ENCODE measurements around the gene PROSER1. TPM values are rescaled to one million over a fixed set of nuclear protein-coding genes. Genes with fewer than 3 reads are reported as not detected.

The PROSER1 gene
- total RNA-seq, 1 experiment from 2014 or later, result 39.5 TPM

DNA sequence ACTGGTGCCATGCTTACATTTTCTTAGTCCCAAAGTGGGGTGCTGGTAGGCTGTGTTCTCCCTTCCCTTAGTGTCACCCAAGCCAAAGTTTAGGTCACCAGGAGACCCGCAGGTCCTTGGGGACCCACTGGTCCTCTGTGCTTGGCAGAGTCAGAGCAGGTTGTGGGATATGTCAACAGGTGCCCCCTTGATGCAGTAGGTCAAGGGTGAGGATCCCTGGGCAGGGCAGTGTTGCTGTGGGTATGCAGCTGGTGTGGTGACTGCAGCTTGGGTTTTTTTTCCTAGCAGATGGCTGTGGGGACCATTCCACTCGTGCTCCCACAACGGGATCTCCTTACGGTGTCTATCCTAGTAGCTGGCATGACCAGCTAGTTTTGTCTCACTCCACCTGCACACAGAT lies 24.1 kb upstream of the PROSER1 start:
- Mint-ChIP-seq H3K27ac (ENCODE audit: unreplicated experiment) (no peak overlapping the region), H3K9me3 (ENCODE audit: low read depth, unreplicated experiment) (no peaks in the 10 kb centered on the region), H3K4me1 (ENCODE audit: low read depth, unreplicated experiment) (no peaks in the 10 kb centered on the region), H3K36me3 (ENCODE audit: insufficient read depth, unreplicated experiment) (no peaks in the 10 kb centered on the region), H3K4me3 (ENCODE audit: low read depth, unreplicated experiment) (no peak overlapping the region), H3K27me3 (ENCODE audit: unreplicated experiment) (no peaks in the 10 kb centered on the region)
- no TSS peak for BruUV-seq (replicated peaks)
- TF ChIP-seq, protein P1, sequence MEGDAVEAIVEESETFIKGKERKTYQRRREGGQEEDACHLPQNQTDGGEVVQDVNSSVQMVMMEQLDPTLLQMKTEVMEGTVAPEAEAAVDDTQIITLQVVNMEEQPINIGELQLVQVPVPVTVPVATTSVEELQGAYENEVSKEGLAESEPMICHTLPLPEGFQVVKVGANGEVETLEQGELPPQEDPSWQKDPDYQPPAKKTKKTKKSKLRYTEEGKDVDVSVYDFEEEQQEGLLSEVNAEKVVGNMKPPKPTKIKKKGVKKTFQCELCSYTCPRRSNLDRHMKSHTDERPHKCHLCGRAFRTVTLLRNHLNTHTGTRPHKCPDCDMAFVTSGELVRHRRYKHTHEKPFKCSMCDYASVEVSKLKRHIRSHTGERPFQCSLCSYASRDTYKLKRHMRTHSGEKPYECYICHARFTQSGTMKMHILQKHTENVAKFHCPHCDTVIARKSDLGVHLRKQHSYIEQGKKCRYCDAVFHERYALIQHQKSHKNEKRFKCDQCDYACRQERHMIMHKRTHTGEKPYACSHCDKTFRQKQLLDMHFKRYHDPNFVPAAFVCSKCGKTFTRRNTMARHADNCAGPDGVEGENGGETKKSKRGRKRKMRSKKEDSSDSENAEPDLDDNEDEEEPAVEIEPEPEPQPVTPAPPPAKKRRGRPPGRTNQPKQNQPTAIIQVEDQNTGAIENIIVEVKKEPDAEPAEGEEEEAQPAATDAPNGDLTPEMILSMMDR (IDR thresholded peaks at IDR 0.05; ENCODE audit: unreplicated experiment), result no peak
- CTCF ChIA-PET, result no interaction called here
- intact Hi-C loops (cut with micrococcal nuclease; ENCODE audit: unreplicated experiment), result no loop called here
- DNase-seq, result no peak

DNA sequence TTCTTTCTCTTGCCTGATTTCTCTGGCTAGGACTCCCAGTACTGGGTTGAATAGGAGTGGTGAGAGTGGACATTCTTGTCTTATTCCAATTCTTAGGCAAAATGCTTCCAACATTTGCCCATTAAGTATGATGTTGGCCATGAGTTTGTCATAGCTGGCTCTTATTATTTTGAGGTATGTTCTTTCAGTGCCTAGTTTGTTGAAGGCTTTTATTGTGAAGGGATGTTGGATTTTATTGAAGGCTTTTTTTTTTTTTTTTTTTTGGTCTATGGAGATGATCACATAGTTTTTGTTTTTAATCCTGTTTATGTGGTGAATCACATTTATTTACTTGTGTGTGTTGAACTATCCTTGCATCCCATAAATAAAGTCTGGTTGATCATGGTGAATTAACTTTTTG lies 20.2 kb upstream of the PROSER1 start:
- DNase-seq, result no peak
- Mint-ChIP-seq H3K27me3 (ENCODE audit: unreplicated experiment) (no peaks in the 10 kb centered on the region), H3K4me1 (ENCODE audit: low read depth, unreplicated experiment) (no peaks in the 10 kb centered on the region), H3K36me3 (ENCODE audit: insufficient read depth, unreplicated experiment) (no peaks in the 10 kb centered on the region), H3K27ac (ENCODE audit: unreplicated experiment) (no peak overlapping the region), H3K4me3 (ENCODE audit: low read depth, unreplicated experiment) (no peak overlapping the region), H3K9me3 (ENCODE audit: low read depth, unreplicated experiment) (no peaks in the 10 kb centered on the region)
- TF ChIP-seq, protein P1 (IDR thresholded peaks at IDR 0.05; ENCODE audit: unreplicated experiment), result no peak
- intact Hi-C loops (cut with micrococcal nuclease; ENCODE audit: unreplicated experiment), result no loop called here
- CTCF ChIA-PET, result no interaction called here
- BruUV-seq (replicated peaks), result no TSS peak

DNA sequence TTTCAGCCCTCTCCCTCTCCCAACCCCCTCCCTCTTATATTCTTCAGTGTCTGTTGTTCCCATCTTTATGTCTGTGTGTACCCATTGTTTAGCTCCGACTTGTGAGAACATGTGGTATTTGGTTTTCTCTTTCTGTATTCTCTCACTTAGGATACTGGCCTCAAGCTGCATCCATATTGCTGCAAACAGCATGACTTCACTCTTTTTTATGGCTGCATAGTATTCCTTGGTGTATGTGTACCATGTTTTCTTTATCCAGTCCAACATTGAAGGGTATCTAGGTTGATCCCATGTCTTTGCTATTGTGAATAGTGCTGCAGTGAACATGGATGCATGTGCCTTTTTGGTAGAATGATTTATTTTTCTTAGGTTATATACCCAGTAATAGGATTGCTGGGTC lies 18.1 kb upstream of the PROSER1 start:
- H3K27me3 Mint-ChIP-seq (ENCODE audit: unreplicated experiment), result no peaks in the 10 kb centered on the region
- H3K36me3 Mint-ChIP-seq (ENCODE audit: insufficient read depth, unreplicated experiment), result no peaks in the 10 kb centered on the region
- H3K4me3 Mint-ChIP-seq (ENCODE audit: low read depth, unreplicated experiment), result no peak overlapping the region
- H3K9me3 Mint-ChIP-seq (ENCODE audit: low read depth, unreplicated experiment), result no peaks in the 10 kb centered on the region
- CTCF ChIA-PET, result no interaction called here
- no TSS peak for BruUV-seq (replicated peaks)
- DNase-seq, result no peak
- TF ChIP-seq, protein P1 (IDR thresholded peaks at IDR 0.05; ENCODE audit: unreplicated experiment), result no peak
- H3K4me1 Mint-ChIP-seq (ENCODE audit: low read depth, unreplicated experiment), result no peaks in the 10 kb centered on the region
- intact Hi-C loops (cut with micrococcal nuclease; ENCODE audit: unreplicated experiment), result no loop called here
- no peak overlapping the region for H3K27ac Mint-ChIP-seq (ENCODE audit: unreplicated experiment)

DNA sequence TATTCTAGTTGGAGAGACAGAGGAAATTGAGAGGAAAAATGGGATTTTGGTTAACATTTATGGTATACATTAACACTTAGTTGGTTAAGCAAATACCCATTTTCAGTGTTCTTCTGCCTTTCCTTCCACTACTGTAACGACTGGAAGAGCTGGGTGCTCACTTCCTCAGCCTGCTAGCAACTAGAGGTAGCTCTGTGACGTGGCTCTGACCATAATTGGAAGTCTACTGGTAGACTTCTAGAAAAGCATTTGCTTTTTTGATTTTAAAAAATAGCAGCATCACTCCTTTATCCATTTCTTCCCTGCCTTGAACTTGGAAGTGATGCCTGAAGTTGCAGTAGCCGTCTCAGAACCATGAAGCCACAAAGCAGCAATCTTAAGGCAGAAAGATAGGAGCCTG lies 16.2 kb upstream of the PROSER1 start:
- TF ChIP-seq, protein P1 (IDR thresholded peaks at IDR 0.05; ENCODE audit: unreplicated experiment), result no peak
- no peak for DNase-seq
- no peak overlapping the region for H3K4me3 Mint-ChIP-seq (ENCODE audit: low read depth, unreplicated experiment)
- no peaks in the 10 kb centered on the region for H3K9me3 Mint-ChIP-seq (ENCODE audit: low read depth, unreplicated experiment)
- no peaks in the 10 kb centered on the region for H3K36me3 Mint-ChIP-seq (ENCODE audit: insufficient read depth, unreplicated experiment)
- CTCF ChIA-PET, result no interaction called here
- no peaks in the 10 kb centered on the region for H3K27me3 Mint-ChIP-seq (ENCODE audit: unreplicated experiment)
- no peaks in the 10 kb centered on the region for H3K4me1 Mint-ChIP-seq (ENCODE audit: low read depth, unreplicated experiment)
- intact Hi-C loops (cut with micrococcal nuclease; ENCODE audit: unreplicated experiment), result loop anchor here (5.0 kb wide), 1 partner anchor 558 kb away; no protein-coding TSS in a partner anchor
- BruUV-seq (replicated peaks), result no TSS peak
- H3K27ac Mint-ChIP-seq (ENCODE audit: unreplicated experiment), result no peak overlapping the region

Measured in Calu3 (cell line).